GM19438 (cell line): Measurements from ENCODE around the gene ODAD2.

ENCODE experiments used
- ATAC-seq: cut with Tn5 transposase; IDR thresholded peaks from one replicate; pipeline ENCODE4 v1.9.1; 2021; ENCODE audit warnings: low read depth; ENCODE audit not compliant: unreplicated experiment

ODAD2 gene

GRCh38 chr10:27865221-27865635 lies 133.7 kb downstream of the ODAD2 start:
- no peak for ATAC-seq

- ATAC-seq: no peak
Measured at GRCh38 chr10:27861781-27862180, 137.1 kb downstream of the ODAD2 start.

- ATAC-seq: no peak
Measured at GRCh38 chr10:27857616-27858015, 141.3 kb downstream of the ODAD2 start.

- ATAC-seq: no peak
Measured at GRCh38 chr10:27844223-27844622, 154.7 kb downstream of the ODAD2 start.

- no peak for ATAC-seq
Measured at GRCh38 chr10:27838901-27839300, 160.0 kb downstream of the ODAD2 start.

GRCh38 chr10:27838361-27838760 lies 160.5 kb downstream of the ODAD2 start:
- ATAC-seq: no peak

GRCh38 chr10:27834476-27834875 lies 164.4 kb downstream of the ODAD2 start:
- ATAC-seq: no peak

- no peak for ATAC-seq
Measured at GRCh38 chr10:27833792-27834191, 165.1 kb downstream of the ODAD2 start.

- ATAC-seq: no peak
Measured at GRCh38 chr10:27832826-27833225, 166.1 kb downstream of the ODAD2 start.

GRCh38 chr10:27826369-27826768 lies 172.5 kb downstream of the ODAD2 start:
- ATAC-seq: no peak

GRCh38 chr10:27822301-27822700 lies 176.6 kb downstream of the ODAD2 start:
- ATAC-seq: no peak

- no peak for ATAC-seq
Measured at GRCh38 chr10:27820637-27821036, 178.2 kb downstream of the ODAD2 start.

- no peak for ATAC-seq
Measured at GRCh38 chr10:27819781-27820531, 178.9 kb downstream of the ODAD2 start.

GRCh38 chr10:27816320-27816719 lies 182.6 kb downstream of the ODAD2 start:
- ATAC-seq: no peak

- ATAC-seq: no peak
Measured at GRCh38 chr10:27815846-27816245, 183.0 kb downstream of the ODAD2 start.

GRCh38 chr10:27815261-27815660 lies 183.6 kb downstream of the ODAD2 start:
- ATAC-seq: no peak

- no peak for ATAC-seq
Measured at GRCh38 chr10:27805180-27805579, 193.7 kb downstream of the ODAD2 start.

- ATAC-seq: no peak
Measured at GRCh38 chr10:27804136-27804535, 194.7 kb downstream of the ODAD2 start.

GRCh38 chr10:27801171-27801785 lies 197.6 kb downstream of the ODAD2 start:
- ATAC-seq: no peak

GRCh38 chr10:27799046-27799445 lies 199.8 kb downstream of the ODAD2 start:
- ATAC-seq: no peak

GRCh38 chr10:27794157-27794556 lies 204.7 kb downstream of the ODAD2 start:
- ATAC-seq: no peak

GRCh38 chr10:27792216-27792615 lies 206.7 kb downstream of the ODAD2 start:
- ATAC-seq: no peak
